Esophagus muscularis mucosa (tissue), 3 donors: Measurements from ENCODE around the gene PLXDC2.

Source experiments
- CTCF ChIP-seq, 3 experiments: fragments of 200-600 bp in 2 of 3; fragments of 450-650 bp in 1 of 3; sonication (generic) in 2 of 3; IDR thresholded peaks; one replicate each; pipeline ENCODE4 v1.5.1; 2017 to 2019; ENCODE audit warnings: antibody characterized with exemption in 3 of 3, mild to moderate bottlenecking in 2 of 3, moderate library complexity in 1 of 3
- EP300 ChIP-seq: sonication (generic); formaldehyde crosslinking; IDR thresholded peaks from one replicate; pipeline ENCODE4 v1.6.1; 2017; ENCODE audit warnings: antibody characterized with exemption

GRCh38 chr10:20272608-20273007 is 456.4 kb downstream of the PLXDC2 start:
- TF ChIP-seq CTCF (IDR thresholded peaks at IDR 0.05) (no peak), EP300 (no peak)
